ENCODE measurements around the gene PCSK6. TPM values are rescaled to one million over a fixed set of nuclear protein-coding genes. Genes with fewer than 3 reads are reported as not detected.

PCSK6 gene
- polyA plus RNA-seq, 5 donors, result 20.9 to 25.5 (median 21.8) TPM

GRCh38 chr15:101449471-101450402 is 39.8 kb downstream of the PCSK6 start:
- DNase-seq, result no peak

- no peak for DNase-seq
Observed at GRCh38 chr15:101448336-101448735, 41.2 kb downstream of the PCSK6 start.

GRCh38 chr15:101447561-101448071 is 41.9 kb downstream of the PCSK6 start:
- no peak for DNase-seq

DNA sequence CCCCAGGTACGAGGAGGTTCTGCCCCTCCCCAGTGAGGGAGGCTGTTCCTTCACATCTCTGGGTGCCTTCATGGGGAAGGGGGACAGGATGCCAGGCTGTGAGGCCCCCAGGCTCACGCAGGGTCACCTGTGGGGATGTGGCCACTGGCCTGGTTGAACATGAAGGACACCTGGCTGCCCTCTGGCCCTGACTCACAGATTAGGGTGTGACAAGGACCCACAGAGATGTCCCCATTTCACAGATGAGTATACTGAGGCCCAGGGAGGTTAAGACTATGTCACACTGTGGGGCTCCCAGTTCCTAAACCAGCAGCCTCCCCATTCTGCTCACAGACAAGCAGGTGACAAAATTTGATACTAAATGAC is 42.4 kb downstream of the PCSK6 start:
- DNase-seq, result no peak

DNA sequence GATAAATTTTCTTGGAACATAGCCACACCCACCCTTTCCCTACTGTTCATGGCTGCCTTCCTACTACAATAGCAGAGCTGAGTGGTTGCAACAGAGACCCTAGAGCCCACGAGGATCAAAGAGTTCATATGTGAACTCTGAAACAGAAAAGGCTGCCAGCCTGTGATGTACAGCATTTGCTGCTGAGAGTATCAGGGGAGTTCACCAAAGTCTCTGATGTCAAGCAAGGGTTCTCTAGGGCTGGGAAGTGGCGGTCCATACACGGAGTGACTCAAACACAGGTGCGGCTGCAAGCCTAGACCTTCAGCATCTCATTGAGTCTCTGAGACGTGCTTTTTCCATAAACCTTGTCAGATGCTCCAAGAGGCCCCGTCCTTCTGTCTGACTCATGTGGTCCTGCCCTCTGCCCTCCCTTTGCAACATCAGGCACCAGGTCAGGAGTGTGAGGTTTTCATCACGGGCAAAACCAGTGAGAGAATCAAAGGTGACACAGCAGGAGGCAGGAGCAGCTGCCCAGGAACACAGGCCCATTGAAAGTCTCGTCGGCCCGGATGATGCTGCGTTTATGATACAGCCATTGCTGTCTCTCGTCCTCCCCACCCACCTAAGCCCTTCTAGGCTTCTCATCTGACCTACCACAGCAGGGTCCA is 42.9 kb downstream of the PCSK6 start:
- DNase-seq, result no peak

GRCh38 chr15:101445562-101446517 is 43.7 kb downstream of the PCSK6 start:
- DNase-seq, result no peak

DNA sequence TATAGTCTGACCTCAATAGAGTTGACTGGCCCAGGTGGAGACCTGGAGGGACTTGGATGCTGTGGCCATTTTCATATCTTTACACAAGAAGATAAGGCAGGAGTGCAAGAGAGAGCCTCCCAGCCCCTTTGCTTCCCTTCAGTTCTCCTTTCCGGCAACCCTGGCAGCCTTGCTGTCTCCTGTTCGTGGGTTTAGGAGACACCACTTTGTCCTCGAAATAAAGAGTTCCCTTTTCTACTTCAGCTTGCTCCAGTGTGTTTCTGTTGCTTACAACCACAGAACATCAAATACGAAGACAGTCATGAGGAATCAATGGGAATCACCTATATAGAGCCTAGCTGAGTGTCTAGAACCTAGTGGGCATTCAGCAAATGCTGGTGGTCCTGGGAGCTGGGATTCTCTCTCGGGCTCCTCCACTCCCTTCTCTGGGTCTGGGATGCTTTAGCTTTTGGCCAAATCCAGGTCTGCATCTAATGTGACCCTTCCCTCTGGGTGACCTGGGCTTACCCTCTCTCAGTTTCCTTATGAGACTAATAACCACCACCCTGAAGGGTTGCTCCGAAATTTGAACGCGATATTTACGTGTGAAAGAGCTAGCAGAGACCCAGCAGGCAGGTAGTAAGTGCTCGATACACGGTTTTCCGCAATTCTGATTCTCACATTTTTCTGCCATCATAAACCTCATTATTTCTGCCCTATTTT is 44.5 kb downstream of the PCSK6 start:
- no peak for DNase-seq

DNA sequence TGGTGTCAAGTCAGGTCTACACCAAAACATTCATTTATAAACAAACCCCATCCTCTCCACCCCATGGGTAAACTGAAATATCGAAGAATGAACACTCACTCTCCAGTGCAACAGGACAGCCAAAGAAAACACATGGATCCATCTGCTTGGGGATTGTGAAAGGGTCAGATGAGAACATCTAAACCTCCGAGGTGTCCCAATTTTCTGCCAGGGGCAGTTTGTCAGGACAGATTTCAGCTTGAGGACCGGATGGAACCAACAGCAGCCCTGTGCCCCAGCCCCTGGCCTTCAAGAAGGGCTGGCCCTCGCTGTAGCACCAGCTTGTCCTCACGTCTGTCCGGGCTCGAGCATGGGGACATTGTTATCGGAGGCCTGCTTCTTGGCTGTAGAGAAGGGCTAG is 45.5 kb downstream of the PCSK6 start:
- no peak for DNase-seq

GRCh38 chr15:101442272-101442671 is 47.2 kb downstream of the PCSK6 start:
- no peak for DNase-seq

- no peak for DNase-seq
Observed at GRCh38 chr15:101441696-101442095, 47.8 kb downstream of the PCSK6 start.

GRCh38 chr15:101440846-101441590 is 48.5 kb downstream of the PCSK6 start:
- no peak for DNase-seq

DNA sequence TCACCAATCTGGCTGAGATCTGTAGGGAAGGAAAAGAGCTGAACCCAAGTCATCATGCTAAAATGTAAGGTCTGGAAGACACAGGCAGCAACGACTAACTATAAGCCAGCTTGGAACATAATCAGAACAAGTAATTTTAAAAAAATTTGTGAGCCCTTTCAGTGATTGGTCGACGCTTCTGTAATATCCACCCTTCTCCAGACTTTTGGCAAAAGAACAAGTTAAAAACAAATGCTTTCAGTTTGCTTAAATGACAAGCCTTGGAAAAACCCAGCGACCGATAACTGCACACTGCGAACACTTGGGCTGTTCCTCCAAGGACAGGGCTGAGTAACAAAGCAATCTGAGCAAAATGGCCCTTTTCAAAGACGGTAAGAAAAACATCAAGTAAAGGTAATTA is 49.6 kb downstream of the PCSK6 start:
- DNase-seq, result no peak

DNA sequence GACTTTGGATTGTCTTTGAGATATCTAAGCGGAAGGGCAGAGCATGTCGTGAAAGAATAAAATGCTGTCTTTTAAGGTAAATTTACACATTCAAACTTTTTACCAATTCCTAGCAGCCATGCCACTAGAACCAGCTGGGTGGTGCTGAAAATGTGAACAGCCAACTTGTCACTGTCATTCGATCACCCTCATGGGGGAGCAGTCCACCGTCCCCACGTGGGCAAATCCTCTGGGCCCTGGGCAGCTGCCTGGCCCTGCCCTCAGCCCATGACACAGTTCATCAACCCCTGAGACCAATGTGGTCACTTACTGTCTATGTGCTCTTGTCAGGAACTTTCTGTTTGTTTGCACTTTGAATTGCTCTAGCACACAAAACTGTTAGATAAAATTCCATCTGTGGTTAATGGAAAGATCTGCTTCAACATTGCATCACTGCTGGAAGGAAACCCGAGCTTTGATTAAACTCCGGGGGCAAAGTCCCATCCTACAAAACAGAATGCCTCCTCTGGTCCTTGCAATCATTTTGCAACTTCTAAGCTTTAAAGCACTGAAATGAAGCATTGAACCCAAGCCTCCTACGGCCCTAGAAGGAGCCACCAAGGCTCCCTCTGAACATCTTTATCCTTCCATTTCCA is 50.1 kb downstream of the PCSK6 start:
- no peak for DNase-seq

DNA sequence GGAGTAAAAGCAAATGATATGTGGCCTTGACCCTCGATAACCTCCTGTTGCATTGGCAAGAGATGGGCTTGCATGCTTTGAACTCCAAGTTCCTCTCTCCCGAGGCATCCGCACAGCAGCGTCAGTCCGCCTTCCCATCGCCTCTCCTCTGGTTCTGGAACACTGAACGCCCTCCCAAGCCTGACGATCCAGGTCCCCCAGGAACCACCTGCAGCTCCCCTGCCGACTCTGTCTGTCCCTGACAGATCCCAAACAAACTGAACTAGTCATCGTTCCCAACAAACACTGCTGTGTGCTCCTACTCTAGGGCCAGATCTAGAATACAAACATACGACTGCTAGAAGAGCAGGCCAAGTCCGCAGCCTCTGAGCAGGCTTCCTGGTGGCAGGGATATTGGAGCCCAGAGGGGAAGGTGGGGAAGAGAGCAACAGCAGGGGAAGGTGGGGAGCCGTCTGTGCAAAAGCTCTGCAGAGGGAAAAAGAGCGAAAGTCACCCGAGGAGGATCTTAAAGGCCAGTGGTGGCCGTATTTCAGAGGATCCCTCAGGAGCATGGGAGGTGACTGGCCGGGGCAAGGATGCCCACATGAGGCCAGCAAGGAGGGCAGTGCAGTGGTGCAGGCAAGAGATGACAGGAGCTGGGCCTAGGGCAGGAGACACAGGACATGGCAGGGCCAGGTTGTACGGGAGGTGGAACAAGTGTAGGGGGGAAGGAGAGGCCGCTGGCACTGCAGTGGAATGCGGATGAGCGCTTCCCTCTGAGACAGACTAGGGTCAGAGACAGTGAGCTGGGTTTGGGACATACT is 50.8 kb downstream of the PCSK6 start:
- no peak for DNase-seq

- no peak for DNase-seq
Observed at GRCh38 chr15:101437618-101438481, 51.7 kb downstream of the PCSK6 start.

DNA sequence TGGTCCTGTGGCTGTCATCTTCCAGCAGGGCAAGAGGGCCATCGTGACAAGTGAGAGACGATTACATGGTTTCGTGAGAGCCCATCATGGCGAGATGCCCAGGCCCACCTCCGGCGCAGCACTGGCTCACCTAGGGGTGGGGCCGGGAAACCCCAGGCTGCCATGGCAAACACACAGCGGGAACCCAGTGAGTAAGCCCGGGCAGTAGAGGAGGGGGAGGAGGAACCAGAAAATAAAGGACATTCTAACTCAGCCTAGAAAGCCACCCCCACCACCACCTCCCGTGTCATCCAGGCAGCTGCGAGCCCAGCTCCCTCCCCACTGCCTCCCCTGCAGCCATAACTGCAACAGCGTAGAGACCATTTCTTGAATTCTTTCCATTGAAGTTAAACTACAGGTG is 52.3 kb downstream of the PCSK6 start:
- no peak for DNase-seq

GRCh38 chr15:101436526-101436925 is 53.0 kb downstream of the PCSK6 start:
- DNase-seq, result no peak

- DNase-seq, result no peak
Observed at GRCh38 chr15:101435761-101436160, 53.7 kb downstream of the PCSK6 start.

All from right lung (tissue), 5 donors.